Suprapubic skin (tissue), 4 donors: Measurements from ENCODE around the gene ROR2. TPM values are rescaled to one million over a fixed set of nuclear protein-coding genes. Genes with fewer than 3 reads are reported as not detected.

Experiments
- DNase-seq, 2 donors: peaks; one replicate each; pipeline ENCODE4 v3.0.0-alpha.2; 2019; ENCODE audit warnings: low spot score in 2 of 2
- H3K27ac ChIP-seq: fragments of 200-600 bp; sonication (generic); one replicate; pipeline ENCODE4 v1.5.1; 2019
- H3K27me3 ChIP-seq: fragments of 200-600 bp; sonication (generic); one replicate; pipeline ENCODE4 v1.5.1; 2019
- H3K36me3 ChIP-seq: fragments of 200-600 bp; sonication (generic); one replicate; pipeline ENCODE4 v1.5.1; 2019
- H3K4me1 ChIP-seq: fragments of 200-600 bp; sonication (generic); one replicate; pipeline ENCODE4 v1.5.1; 2019
- H3K4me3 ChIP-seq: fragments of 200-600 bp; sonication (generic); one replicate; pipeline ENCODE4 v1.5.1; 2019; ENCODE audit warnings: mild to moderate bottlenecking
- H3K9me3 ChIP-seq: fragments of 200-600 bp; sonication (generic); one replicate; pipeline ENCODE4 v1.5.1; 2019
- EP300 ChIP-seq: sonication (generic); formaldehyde crosslinking; IDR thresholded peaks from one replicate; pipeline ENCODE4 v1.6.1; 2017; ENCODE audit warnings: antibody characterized with exemption
- POLR2A ChIP-seq, 2 donors: fragments of 450-650 bp; IDR thresholded peaks; one replicate each; pipeline ENCODE4 v1.6.1; 2017; ENCODE audit warnings: antibody characterized with exemption in 2 of 2, mild to moderate bottlenecking in 2 of 2, moderate library complexity in 2 of 2
- POLR2AphosphoS5 ChIP-seq, 3 donors: sonication (generic); formaldehyde crosslinking; IDR thresholded peaks; one replicate each; pipeline ENCODE4 v1.6.1; 2017; ENCODE audit warnings: antibody characterized with exemption in 3 of 3
- WGBS: methylation state at CpG from one replicate; pipeline ENCODE4 v1.1.5; 2018; 5-methylcytosine and 5-hydroxymethylcytosine counted together
- total RNA-seq, 4 donors: library from RNA; depleted of rRNA; stranded (reverse); fragments of >200 nt; gene quantifications; one replicate each; pipeline ENCODE4 v1.1.0, GENCODE V29; 2016
- TF ChIP-seq, protein P1 (sequence below), 2 donors: fragments of 200-600 bp in 1 of 2; fragments of 450-650 bp in 1 of 2; sonication (generic) in 1 of 2; IDR thresholded peaks; one replicate each; pipeline ENCODE4 v1.5.1; 2016 to 2019; ENCODE audit warnings: antibody characterized with exemption in 2 of 2, mild to moderate bottlenecking in 1 of 2, moderate library complexity in 1 of 2

ROR2 gene
- total RNA-seq, 4 donors from 2014 or later, result 3.3 to 7.3 (median 5.0) TPM

DNA sequence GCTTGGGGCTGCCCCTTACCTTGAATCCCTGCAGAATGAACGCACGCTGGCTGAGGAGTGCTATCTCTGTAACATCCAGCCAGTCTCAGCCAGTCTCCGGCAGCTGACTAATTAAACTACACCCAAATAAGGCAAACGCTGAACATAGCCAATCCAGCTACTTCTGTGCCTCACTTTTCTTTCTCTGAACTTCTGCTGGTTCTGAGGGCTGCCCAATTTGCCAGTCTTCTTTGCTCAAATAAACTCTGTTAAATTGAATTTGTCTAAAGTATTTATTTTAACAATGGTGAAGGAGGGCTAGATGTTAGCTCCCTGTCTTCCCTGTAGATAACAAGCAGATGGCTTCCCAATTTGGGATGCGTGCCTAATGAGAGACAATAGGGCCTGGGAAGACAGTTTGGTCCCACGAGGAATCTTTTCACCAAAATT lies 372.4 kb downstream of the ROR2 start:
- H3K27ac ChIP-seq, result no peak overlapping the region
- H3K27me3 ChIP-seq, result peaks cover 4% of the 10 kb centered on the region
- no peak overlapping the region for H3K4me3 ChIP-seq
- 49% methylated on average over 6 of the region's 6 CpGs for WGBS
- DNase-seq, result no peak
- TF ChIP-seq, protein P1, sequence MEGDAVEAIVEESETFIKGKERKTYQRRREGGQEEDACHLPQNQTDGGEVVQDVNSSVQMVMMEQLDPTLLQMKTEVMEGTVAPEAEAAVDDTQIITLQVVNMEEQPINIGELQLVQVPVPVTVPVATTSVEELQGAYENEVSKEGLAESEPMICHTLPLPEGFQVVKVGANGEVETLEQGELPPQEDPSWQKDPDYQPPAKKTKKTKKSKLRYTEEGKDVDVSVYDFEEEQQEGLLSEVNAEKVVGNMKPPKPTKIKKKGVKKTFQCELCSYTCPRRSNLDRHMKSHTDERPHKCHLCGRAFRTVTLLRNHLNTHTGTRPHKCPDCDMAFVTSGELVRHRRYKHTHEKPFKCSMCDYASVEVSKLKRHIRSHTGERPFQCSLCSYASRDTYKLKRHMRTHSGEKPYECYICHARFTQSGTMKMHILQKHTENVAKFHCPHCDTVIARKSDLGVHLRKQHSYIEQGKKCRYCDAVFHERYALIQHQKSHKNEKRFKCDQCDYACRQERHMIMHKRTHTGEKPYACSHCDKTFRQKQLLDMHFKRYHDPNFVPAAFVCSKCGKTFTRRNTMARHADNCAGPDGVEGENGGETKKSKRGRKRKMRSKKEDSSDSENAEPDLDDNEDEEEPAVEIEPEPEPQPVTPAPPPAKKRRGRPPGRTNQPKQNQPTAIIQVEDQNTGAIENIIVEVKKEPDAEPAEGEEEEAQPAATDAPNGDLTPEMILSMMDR (IDR thresholded peaks at IDR 0.05), result no peak
- TF ChIP-seq POLR2A (IDR thresholded peaks at IDR 0.05) (no peak), POLR2AphosphoS5 (IDR thresholded peaks at IDR 0.05) (no peak), EP300 (no peak)
- peaks cover 10% of the 10 kb centered on the region for H3K4me1 ChIP-seq
- H3K9me3 ChIP-seq, result no peaks in the 10 kb centered on the region
- no peaks in the 10 kb centered on the region for H3K36me3 ChIP-seq

DNA sequence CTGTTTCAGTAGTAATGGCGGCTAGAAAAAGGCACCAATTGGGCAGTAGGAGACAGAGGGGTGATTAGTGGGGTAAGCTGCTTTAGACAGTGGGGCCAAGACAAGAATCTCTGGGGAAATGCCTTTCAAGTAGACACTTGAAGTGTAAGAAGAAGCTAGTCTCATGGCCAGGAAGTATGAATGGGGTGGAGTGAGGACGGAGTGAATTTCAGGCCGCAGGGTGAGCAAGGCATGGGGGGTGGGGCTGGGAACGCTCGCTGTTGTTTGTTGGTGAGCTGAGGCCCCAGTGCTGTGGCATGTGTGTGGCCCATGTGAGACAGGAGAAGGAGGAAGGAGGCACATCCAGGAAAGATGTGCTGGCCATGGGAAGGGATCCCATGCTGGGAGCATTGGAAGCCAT lies 377.2 kb downstream of the ROR2 start:
- DNase-seq, result no peak

GRCh38 chr9:91572044-91572443 lies 378.0 kb downstream of the ROR2 start:
- WGBS, result 49% methylated on average over 4 of the region's 4 CpGs
- no peak for TF ChIP-seq POLR2AphosphoS5 (IDR thresholded peaks at IDR 0.05)
- TF ChIP-seq, protein P1 (IDR thresholded peaks at IDR 0.05), result no peak
- no peak for TF ChIP-seq POLR2A (IDR thresholded peaks at IDR 0.05)
- no peak for TF ChIP-seq EP300
- no peak for DNase-seq
- Histone ChIP-seq H3K4me1 (no peaks in the 10 kb centered on the region), H3K9me3 (no peaks in the 10 kb centered on the region), H3K36me3 (no peaks in the 10 kb centered on the region), H3K4me3 (no peak overlapping the region), H3K27ac (no peak overlapping the region), H3K27me3 (peaks cover 4% of the 10 kb centered on the region)

More for the DNA sequence above, 377.2 kb downstream of the ROR2 start:
- H3K4me1 ChIP-seq, result no peaks in the 10 kb centered on the region
- TF ChIP-seq POLR2A (IDR thresholded peaks at IDR 0.05) (no peak), POLR2AphosphoS5 (IDR thresholded peaks at IDR 0.05) (no peak), EP300 (no peak)
- TF ChIP-seq, protein P1 (IDR thresholded peaks at IDR 0.05), result no peak
- no peak overlapping the region for H3K4me3 ChIP-seq
- 90% methylated on average over 5 of the region's 5 CpGs for WGBS
- H3K9me3 ChIP-seq, result no peaks in the 10 kb centered on the region
- H3K36me3 ChIP-seq, result no peaks in the 10 kb centered on the region
- peaks cover 4% of the 10 kb centered on the region for H3K27me3 ChIP-seq
- H3K27ac ChIP-seq, result no peak overlapping the region

DNA sequence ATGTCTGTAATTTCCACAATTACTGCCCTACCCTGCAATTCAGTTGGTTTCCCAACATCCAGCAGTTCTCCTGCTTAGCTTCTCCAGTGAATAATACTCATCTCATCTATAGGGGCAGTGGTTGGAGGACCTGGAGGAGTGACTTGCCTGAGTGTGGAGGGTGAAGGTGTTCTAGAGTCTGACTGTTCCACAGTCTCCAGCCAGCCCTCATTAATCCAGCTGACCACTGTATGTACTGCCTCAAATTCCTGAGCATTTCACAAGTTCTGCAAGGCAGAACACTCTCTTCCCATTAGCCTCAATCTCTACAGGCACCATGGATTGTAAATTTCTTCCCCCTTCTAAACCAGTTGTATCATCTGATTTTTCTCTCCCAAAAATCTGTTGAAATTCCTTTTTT lies 379.0 kb downstream of the ROR2 start:
- TF ChIP-seq EP300, result no peak
- no peak for TF ChIP-seq POLR2A (IDR thresholded peaks at IDR 0.05)
- TF ChIP-seq, protein P1 (IDR thresholded peaks at IDR 0.05), result no peak
- no peak for TF ChIP-seq POLR2AphosphoS5 (IDR thresholded peaks at IDR 0.05)
- Histone ChIP-seq H3K4me1 (no peaks in the 10 kb centered on the region), H3K27ac (no peak overlapping the region), H3K4me3 (no peak overlapping the region), H3K9me3 (no peaks in the 10 kb centered on the region), H3K27me3 (peaks cover 4% of the 10 kb centered on the region), H3K36me3 (no peaks in the 10 kb centered on the region)
- DNase-seq, result no peak

- WGBS, result 68% methylated on average over 11 of the region's 12 CpGs
Measured at GRCh38 chr9:91567642-91568274, 382.3 kb downstream of the ROR2 start.

More at GRCh38 chr9:91567642-91568274, 382.3 kb downstream of the ROR2 start:
- Histone ChIP-seq H3K27ac (no peak overlapping the region), H3K27me3 (no peaks in the 10 kb centered on the region), H3K9me3 (no peaks in the 10 kb centered on the region), H3K4me1 (no peaks in the 10 kb centered on the region), H3K4me3 (no peak overlapping the region), H3K36me3 (no peaks in the 10 kb centered on the region)
- TF ChIP-seq EP300 (no peak), POLR2AphosphoS5 (IDR thresholded peaks at IDR 0.05) (no peak), POLR2A (IDR thresholded peaks at IDR 0.05) (no peak)
- TF ChIP-seq, protein P1 (IDR thresholded peaks at IDR 0.05), result no peak
- no peak for DNase-seq
